HEK293 (cell line): Measurements from ENCODE around the gene ZNF646.

Source experiments
- CTCF ChIA-PET: fragments of 350-600 bp; formaldehyde crosslinking; extraction: SDS; loops from one replicate; lab custom pipeline; 2021; ENCODE audit warnings: antibody characterized with exemption; lab: Yijun Ruan, JAX
- POLR2A ChIA-PET: fragments of 300-600 bp; formaldehyde crosslinking; extraction: SDS; loops from one replicate; lab custom pipeline; 2020; ENCODE audit warnings: antibody characterized with exemption, inconsistent platforms; lab: Yijun Ruan, JAX
- H3K27ac ChIP-seq: fragments of 200-500 bp; sonication (Bioruptor generic); 2 replicates; pipeline ENCODE4 v1.5.1; 2014; ENCODE audit warnings: low read depth, low read length, control low read depth, inconsistent platforms; ENCODE audit errors: extremely low read depth
- H3K36me3 ChIP-seq, 2 experiments: fragments of 200-500 bp in 1 of 2; sonication (Bioruptor generic) in 1 of 2; 1 replicate in 1 of 2; 2 replicates in 1 of 2; pipeline ENCODE4 v1.5.1; 2014 to 2017; ENCODE audit warnings: inconsistent platforms in 2 of 2, low read length in 2 of 2; ENCODE audit not compliant: control insufficient read depth in 2 of 2, insufficient read depth in 1 of 2
- H3K4me1 ChIP-seq: fragments of 200-500 bp; sonication (Bioruptor generic); 2 replicates; pipeline ENCODE4 v1.5.1; 2014; ENCODE audit warnings: mild to moderate bottlenecking, low read length, inconsistent platforms; ENCODE audit not compliant: control insufficient read depth, insufficient read depth
- H3K4me3 ChIP-seq: 2 replicates; pipeline ENCODE4 v1.5.1; 2011; ENCODE audit warnings: low read depth, mild to moderate bottlenecking, control low read depth, low read length, moderate library complexity
- H3K9me3 ChIP-seq: fragments of 200-500 bp; sonication (Bioruptor generic); 2 replicates; pipeline ENCODE4 v1.5.1; 2014; ENCODE audit warnings: low read depth, low read length, inconsistent platforms; ENCODE audit not compliant: control insufficient read depth, insufficient read depth
- BCL11A ChIP-seq: fragments of 450-650 bp; formaldehyde crosslinking; IDR thresholded peaks from 2 replicates; pipeline ENCODE4 v1.5.1; 2016; ENCODE audit warnings: low read depth, missing biosample characterization, missing genetic modification characterization
- KLF1 ChIP-seq: fragments of 450-650 bp; formaldehyde crosslinking; IDR thresholded peaks from 2 replicates; pipeline ENCODE4 v1.5.1; 2016; ENCODE audit warnings: missing biosample characterization, missing genetic modification characterization
- ZBTB6 ChIP-seq: fragments of 450-650 bp; formaldehyde crosslinking; IDR thresholded peaks from 2 replicates; pipeline ENCODE4 v1.5.1; 2017; ENCODE audit warnings: missing biosample characterization, missing genetic modification characterization
- ZFHX2 ChIP-seq: fragments of 450-650 bp; formaldehyde crosslinking; conservative IDR thresholded peaks from 2 replicates; pipeline ENCODE4 v1.5.1; 2016; ENCODE audit warnings: missing biosample characterization, missing genetic modification characterization
- ZNF133 ChIP-seq: fragments of 450-650 bp; formaldehyde crosslinking; IDR thresholded peaks from 2 replicates; pipeline ENCODE4 v1.5.1; 2016; ENCODE audit warnings: missing biosample characterization, missing genetic modification characterization
- ZNF146 ChIP-seq: fragments of 450-650 bp; formaldehyde crosslinking; IDR thresholded peaks from 2 replicates; pipeline ENCODE4 v1.5.1; 2016; ENCODE audit warnings: missing biosample characterization, missing genetic modification characterization
- ZNF211 ChIP-seq: fragments of 450-650 bp; formaldehyde crosslinking; IDR thresholded peaks from 2 replicates; pipeline ENCODE4 v1.5.1; 2016; ENCODE audit warnings: low read depth, missing biosample characterization, missing genetic modification characterization
- ZNF354C ChIP-seq: fragments of 450-650 bp; formaldehyde crosslinking; IDR thresholded peaks from 2 replicates; pipeline ENCODE4 v1.5.1; 2016; ENCODE audit warnings: missing biosample characterization, missing genetic modification characterization, low read depth, borderline replicate concordance
- ZNF37A ChIP-seq: fragments of 450-650 bp; IDR thresholded peaks from 2 replicates; pipeline ENCODE4 v1.5.1; 2018; ENCODE audit warnings: missing biosample characterization, missing genetic modification characterization
- ZNF561 ChIP-seq: fragments of 450-650 bp; IDR thresholded peaks from 2 replicates; pipeline ENCODE4 v1.5.1; 2018; ENCODE audit warnings: missing biosample characterization, missing genetic modification characterization, borderline replicate concordance
- ZNF664 ChIP-seq: fragments of 450-650 bp; formaldehyde crosslinking; IDR thresholded peaks from 2 replicates; pipeline ENCODE4 v1.5.1; 2016; ENCODE audit warnings: missing biosample characterization, missing genetic modification characterization
- ZNF670 ChIP-seq: fragments of 450-650 bp; formaldehyde crosslinking; IDR thresholded peaks from 2 replicates; pipeline ENCODE4 v1.5.1; 2016; ENCODE audit warnings: missing biosample characterization, missing genetic modification characterization, low read depth
- TF ChIP-seq, protein P1 (sequence below): fragments of 450-650 bp; formaldehyde crosslinking; IDR thresholded peaks from 2 replicates; pipeline ENCODE4 v1.5.1; 2016; ENCODE audit warnings: missing biosample characterization, missing genetic modification characterization
- TF ChIP-seq, protein P2 (sequence below): IDR thresholded peaks from 2 replicates; pipeline ENCODE4 v1.6.1; 2011; ENCODE audit warnings: mild to moderate bottlenecking, low read depth, low read length, borderline replicate concordance
- TF ChIP-seq, protein P3 (sequence below): fragments of 450-650 bp; formaldehyde crosslinking; IDR thresholded peaks from 2 replicates; pipeline ENCODE4 v1.5.1; 2016; ENCODE audit warnings: missing biosample characterization, missing genetic modification characterization, low read depth

ZNF646 gene

GRCh38 chr16:31128711-31129567, 54.7 kb downstream of the ZNF646 start:
- CTCF ChIA-PET, result interaction anchor here (1.0 kb wide), 1 partner anchor 144 kb away, joined by 4 read pairs; the partner anchor contains the start of gene HSD3B7

DNA sequence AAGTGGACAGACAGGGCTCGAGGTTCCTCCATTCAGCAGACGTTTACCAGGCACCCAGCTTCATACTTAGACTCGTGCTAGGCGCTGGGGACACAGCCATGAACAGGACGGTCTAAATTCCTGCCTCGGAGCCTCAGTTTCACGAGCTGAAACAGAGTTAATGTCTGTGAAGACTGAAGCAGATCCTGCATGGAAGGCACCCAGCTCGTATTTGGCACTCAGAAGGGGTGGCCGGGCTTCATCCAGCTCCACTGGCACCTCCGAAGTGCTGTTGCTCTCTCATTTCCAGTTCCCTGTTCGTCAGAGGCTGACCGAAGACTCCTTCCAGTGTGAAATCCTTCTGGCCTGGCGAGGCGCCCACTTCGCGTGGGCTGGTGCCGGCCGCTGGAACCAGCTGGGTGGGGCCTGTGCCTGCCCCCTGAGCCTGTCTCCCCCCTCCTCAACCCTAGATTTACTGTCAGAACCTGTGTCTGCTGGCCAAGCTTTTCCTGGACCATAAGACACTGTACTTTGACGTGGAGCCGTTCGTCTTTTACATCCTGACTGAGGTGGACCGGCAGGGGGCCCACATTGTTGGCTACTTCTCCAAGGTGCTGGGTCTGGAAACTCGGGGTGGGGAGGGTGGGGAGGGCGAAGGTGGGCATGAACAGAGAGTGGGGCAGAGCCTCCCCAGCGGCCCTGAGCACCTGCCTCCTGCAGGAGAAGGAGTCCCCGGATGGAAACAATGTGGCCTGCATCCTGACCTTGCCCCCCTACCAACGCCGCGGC, 55.5 kb downstream of the ZNF646 start:
- Histone ChIP-seq H3K36me3 (peaks cover 0 to 67% of the 10 kb centered on the region in 2 experiments; a peak in 2 of 3 replicates), H3K27ac (no peak overlapping the region), H3K4me3 (no peak overlapping the region), H3K4me1 (peaks cover 2% of the 10 kb centered on the region; the same call in 1 of the 2 replicates), H3K9me3 (no peaks in the 10 kb centered on the region)
- POLR2A ChIA-PET, result interaction anchor here (0.8 to 5.7 kb wide), 4 partner anchors 9 to 165 kb away, joined by 3 to 35 read pairs (median 8); partner anchors contain the start of gene KAT8
- CTCF ChIA-PET, result interaction anchor here (0.7 to 1.0 kb wide), 2 partner anchors 27 to 145 kb away, joined by 3 to 4 read pairs; partner anchors contain the start of gene HSD3B7
- no peak for TF ChIP-seq ZNF37A (tag by site-specific recombination)
- TF ChIP-seq ZNF133 (tag by site-specific recombination), result no peak
- no peak for TF ChIP-seq ZFHX2 (tag by site-specific recombination)
- TF ChIP-seq ZNF354C (tag by site-specific recombination), result no peak
- no peak for TF ChIP-seq ZNF146 (tag by site-specific recombination)
- TF ChIP-seq ZNF211, result no peak
- TF ChIP-seq, protein P1, sequence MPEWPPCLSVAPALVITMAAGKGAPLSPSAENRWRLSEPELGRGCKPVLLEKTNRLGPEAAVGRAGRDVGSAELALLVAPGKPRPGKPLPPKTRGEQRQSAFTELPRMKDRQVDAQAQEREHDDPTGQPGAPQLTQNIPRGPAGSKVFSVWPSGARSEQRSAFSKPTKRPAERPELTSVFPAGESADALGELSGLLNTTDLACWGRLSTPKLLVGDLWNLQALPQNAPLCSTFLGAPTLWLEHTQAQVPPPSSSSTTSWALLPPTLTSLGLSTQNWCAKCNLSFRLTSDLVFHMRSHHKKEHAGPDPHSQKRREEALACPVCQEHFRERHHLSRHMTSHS (tag by site-specific recombination), result no peak
- no peak for TF ChIP-seq BCL11A (tag by site-specific recombination)
- TF ChIP-seq, protein P2, sequence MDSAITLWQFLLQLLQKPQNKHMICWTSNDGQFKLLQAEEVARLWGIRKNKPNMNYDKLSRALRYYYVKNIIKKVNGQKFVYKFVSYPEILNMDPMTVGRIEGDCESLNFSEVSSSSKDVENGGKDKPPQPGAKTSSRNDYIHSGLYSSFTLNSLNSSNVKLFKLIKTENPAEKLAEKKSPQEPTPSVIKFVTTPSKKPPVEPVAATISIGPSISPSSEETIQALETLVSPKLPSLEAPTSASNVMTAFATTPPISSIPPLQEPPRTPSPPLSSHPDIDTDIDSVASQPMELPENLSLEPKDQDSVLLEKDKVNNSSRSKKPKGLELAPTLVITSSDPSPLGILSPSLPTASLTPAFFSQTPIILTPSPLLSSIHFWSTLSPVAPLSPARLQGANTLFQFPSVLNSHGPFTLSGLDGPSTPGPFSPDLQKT, result no peak
- no peak for TF ChIP-seq ZNF561 (tag by site-specific recombination)

More at GRCh38 chr16:31128711-31129567, 54.7 kb downstream of the ZNF646 start:
- peak; percentile 55; the same call in 1 of the 2 replicates for TF ChIP-seq ZNF664
- TF ChIP-seq KLF1 (tag by site-specific recombination), result no peak
- no peak for TF ChIP-seq ZNF670 (tag by site-specific recombination)
- TF ChIP-seq, all 188 proteins: peak for 1
- Histone ChIP-seq H3K4me3 (no peak overlapping the region), H3K9me3 (no peaks in the 10 kb centered on the region), H3K27ac (no peak overlapping the region), H3K4me1 (peaks cover under 1% of the 10 kb centered on the region; the same call in 1 of the 2 replicates), H3K36me3 (peaks cover 0 to 71% of the 10 kb centered on the region in 2 experiments; a peak in 2 of 3 replicates)
- POLR2A ChIA-PET, result interaction anchor here (0.8 to 5.7 kb wide), 5 partner anchors 8 to 164 kb away, joined by 3 to 35 read pairs (median 5); partner anchors contain the start of gene KAT8

DNA sequence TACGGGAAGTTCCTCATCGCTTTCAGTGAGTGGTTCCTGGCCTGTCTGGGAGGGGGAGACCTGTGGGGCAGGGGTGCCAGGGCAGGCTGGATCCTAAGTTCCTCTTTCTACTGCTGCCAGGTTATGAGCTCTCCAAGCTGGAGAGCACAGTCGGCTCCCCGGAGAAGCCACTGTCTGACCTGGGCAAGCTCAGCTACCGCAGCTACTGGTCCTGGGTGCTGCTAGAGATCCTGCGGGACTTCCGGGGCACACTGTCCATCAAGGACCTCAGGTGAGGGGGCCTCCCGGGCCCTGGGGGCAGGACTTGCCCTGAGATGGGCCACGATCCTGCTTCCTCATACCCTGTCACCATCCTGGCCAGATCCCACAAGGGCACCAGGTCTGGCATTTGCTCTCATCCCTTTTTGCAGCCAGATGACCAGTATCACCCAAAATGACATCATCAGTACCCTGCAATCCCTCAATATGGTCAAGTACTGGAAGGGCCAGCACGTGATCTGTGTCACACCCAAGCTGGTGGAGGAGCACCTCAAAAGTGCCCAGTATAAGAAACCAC, 56.2 kb downstream of the ZNF646 start:
- Histone ChIP-seq H3K9me3 (no peaks in the 10 kb centered on the region), H3K4me3 (no peak overlapping the region), H3K27ac (no peak overlapping the region), H3K36me3 (peaks cover 0 to 67% of the 10 kb centered on the region in 2 experiments; a peak in 2 of 3 replicates), H3K4me1 (peaks cover 9% of the 10 kb centered on the region; the same call in 1 of the 2 replicates)
- CTCF ChIA-PET, result interaction anchor here (0.7 to 1.9 kb wide), 3 partner anchors 12 to 146 kb away, joined by 3 to 13 read pairs (median 4); partner anchors contain the start of gene HSD3B7
- TF ChIP-seq ZBTB6, result no peak
- TF ChIP-seq, protein P3, sequence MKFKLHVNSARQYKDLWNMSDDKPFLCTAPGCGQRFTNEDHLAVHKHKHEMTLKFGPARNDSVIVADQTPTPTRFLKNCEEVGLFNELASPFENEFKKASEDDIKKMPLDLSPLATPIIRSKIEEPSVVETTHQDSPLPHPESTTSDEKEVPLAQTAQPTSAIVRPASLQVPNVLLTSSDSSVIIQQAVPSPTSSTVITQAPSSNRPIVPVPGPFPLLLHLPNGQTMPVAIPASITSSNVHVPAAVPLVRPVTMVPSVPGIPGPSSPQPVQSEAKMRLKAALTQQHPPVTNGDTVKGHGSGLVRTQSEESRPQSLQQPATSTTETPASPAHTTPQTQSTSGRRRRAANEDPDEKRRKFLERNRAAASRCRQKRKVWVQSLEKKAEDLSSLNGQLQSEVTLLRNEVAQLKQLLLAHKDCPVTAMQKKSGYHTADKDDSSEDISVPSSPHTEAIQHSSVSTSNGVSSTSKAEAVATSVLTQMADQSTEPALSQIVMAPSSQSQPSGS (tag by site-specific recombination), result 0 out of 2 replicates have a peak, but pooled peaks have one; percentile 28
- POLR2A ChIA-PET, result interaction anchor here (1.1 to 5.7 kb wide), 3 partner anchors 13 to 329 kb away, joined by 3 to 35 read pairs (median 3); partner anchors contain the start of genes ARMC5 and KAT8
